ENCODE results near the gene AGAP1.

GRCh38 chr2:235616885-235617284 lies 123.0 kb downstream of the AGAP1 start:
- TF ChIP-seq POLR2A (IDR thresholded peaks at IDR 0.05; ENCODE audit: low read depth, low read length) = no peak
- TF ChIP-seq POU2F2 (IDR thresholded peaks at IDR 0.05; ENCODE audit: low read depth, low read length) = no peak
- TF ChIP-seq POLR2AphosphoS5 (IDR thresholded peaks at IDR 0.05; ENCODE audit: low read depth, low read length) = no peak
- TF ChIP-seq SPI1 (IDR thresholded peaks at IDR 0.05; ENCODE audit: low read depth, low read length) = no peak
